Lung microvascular endothelial cell (primary cell): ENCODE results near the gene SPRING1. TPM values are rescaled to one million over a fixed set of nuclear protein-coding genes. Genes with fewer than 3 reads are reported as not detected.
A peak's percentile ranks its signal among the peaks of the same experiment; 100 is the strongest.

Source experiments
- DNase-seq, 2 donors: peaks; one replicate each; pipeline versions ENCODE4 v3.0.0 to v3.0.0-alpha.2; 2010; ENCODE audit warnings: low read depth in 2 of 2
- total RNA-seq: library from RNA; depleted of rRNA; stranded (reverse); fragments of >200 nt; gene quantifications from 2 replicates; pipeline ENCODE4 v1.2.1, GENCODE V29; 2014

SPRING1 gene
- total RNA-seq, 1 donor from 2014 or later: 24.4 TPM

DNA sequence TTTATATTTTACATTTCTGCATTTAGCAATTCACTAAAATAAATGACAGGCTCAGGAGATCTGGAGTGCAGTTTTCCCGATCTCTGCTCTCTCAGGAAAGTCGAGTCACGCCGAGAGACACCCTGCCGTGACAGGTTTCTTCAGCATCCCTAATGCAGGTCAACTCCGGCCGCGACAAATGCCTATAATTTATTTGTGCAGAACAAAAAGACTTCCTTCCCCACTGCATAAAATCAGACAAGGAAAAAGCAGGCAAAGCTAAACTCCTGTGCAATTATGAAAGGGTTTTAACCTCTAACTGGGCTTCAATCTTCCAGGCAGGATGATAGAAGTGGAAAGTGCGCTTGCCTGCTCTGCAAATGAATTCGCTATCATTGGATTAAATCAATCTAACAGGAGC, 28.1 kb downstream of the SPRING1 start:
- no peak for DNase-seq

DNA sequence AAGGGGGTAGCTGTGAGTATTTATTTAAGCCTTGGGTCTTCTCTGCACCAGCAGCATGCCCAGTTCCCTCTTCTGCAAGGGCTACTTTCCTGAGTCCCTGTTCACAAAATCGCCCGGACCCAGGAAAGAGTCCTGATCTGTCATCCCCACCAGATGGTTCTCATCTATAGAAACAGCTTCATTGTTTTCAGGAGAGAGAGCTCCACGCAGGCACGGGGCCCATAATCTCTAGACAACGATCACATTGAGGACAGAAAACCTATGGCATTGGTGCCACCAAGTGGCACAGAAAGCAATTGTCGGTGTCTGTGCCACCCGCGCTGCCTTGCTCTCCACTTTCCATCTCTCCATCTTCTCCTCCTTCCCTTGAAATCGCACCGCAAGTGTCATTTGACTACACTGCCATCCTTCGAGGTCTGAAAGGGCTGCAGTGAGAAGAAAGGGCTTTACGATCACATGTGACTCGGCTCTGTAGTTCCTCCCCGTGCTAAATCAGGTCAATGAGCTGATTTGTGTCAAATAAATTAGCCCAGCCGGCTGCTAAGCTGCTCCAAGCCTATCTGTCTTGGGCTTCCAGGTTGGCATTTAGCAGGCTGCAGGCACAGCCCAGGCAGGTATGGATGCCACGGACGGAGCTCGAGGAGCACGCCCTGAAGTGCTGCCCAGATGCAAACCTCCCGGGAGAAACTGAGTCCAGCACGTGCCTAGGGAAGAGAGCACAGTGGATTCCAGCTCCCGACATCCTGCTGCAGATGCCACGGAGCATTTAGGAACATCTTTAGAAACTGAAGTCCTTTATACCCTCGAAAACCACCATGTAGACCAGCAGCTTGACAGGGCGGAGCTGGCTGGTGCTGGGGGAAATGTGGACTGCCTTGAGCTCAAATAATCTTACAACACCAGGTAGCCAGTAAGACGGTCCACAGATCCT, 28.8 kb downstream of the SPRING1 start:
- DNase-seq: peak; percentile 57 to 77

DNA sequence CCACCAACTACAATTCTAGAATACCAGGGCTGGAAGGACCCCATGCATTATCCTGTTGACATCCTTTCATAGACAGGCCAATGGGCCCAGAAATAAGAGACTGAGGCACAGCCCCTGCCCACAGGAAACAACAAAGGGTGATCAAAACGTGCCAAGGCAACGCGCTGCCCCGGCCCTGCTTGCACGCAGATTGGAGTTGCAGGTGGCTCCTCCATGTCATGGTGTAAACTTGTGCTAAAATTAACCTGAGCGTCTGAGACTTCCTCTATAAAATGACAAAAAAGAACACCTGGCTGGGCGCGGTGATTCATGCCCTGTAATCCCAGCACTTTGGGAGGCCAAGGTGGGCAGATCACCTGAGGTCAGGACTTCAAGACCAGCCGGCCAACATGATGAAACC, 30.1 kb downstream of the SPRING1 start:
- DNase-seq: no peak

DNA sequence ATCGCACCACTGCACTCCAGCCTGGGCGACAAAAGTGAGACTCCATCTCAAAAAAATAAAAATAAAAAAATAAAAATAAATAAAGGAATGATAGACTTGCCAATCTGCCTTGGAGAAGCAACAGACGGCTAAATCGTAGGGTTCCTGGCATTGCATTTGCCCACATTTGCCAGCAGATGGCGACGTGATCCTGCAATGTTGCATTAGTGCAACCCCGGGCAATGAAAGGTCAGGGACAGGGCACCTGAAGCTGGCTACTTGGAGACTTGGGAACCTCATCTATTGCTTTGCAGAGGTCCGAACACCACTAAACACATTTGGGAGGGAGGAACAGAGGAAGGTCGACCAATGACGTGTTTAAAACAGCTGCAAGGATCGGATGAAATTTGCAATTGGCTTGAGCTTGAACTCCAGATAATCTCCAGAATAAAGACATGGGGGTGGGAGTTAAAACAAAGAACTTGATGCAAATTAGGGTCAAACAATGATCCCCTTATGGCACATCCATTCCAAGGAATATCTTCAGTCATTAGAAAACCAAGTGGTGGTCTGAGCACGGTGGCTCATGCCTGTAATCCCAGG, 34.6 kb downstream of the SPRING1 start:
- peak; percentile 70 to 73 for DNase-seq

DNA sequence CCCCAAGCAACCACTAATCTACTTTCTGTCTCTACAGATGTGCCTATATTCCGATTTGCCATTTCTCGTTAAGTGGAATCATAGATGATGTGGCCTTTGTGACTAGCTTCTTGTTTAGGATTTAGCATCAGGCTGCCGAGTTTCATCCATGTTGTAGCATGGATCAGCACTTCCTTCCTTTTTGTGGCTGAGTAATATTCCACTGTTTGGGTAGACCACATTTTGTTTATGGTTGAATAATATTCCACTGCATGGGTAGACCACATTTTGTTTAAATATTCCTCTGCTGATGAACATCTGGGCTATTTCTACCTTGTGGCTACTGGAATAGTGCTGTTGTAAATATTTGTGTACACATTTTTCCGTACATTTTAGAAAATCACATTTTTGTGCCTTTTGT, 36.4 kb downstream of the SPRING1 start:
- no peak for DNase-seq

DNA sequence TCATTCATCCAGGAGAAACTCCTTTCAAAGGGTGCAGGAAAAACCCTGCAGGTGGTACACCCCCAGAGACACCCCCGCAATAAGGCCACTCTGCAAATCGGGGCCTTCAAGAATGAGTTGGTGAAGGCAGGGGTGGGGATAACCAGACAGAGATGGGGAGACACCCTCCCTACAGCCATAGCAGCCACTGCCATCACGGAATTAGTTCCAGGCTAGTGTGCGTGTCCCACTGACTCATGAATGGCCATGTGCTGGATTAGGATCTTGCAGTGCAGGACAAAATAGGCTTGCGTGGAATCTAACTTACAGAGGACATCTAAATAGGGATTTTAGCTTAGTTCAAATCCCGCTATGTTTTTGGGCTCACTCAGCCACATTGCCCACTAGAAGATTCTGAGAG, 37.8 kb downstream of the SPRING1 start:
- no peak for DNase-seq

DNA sequence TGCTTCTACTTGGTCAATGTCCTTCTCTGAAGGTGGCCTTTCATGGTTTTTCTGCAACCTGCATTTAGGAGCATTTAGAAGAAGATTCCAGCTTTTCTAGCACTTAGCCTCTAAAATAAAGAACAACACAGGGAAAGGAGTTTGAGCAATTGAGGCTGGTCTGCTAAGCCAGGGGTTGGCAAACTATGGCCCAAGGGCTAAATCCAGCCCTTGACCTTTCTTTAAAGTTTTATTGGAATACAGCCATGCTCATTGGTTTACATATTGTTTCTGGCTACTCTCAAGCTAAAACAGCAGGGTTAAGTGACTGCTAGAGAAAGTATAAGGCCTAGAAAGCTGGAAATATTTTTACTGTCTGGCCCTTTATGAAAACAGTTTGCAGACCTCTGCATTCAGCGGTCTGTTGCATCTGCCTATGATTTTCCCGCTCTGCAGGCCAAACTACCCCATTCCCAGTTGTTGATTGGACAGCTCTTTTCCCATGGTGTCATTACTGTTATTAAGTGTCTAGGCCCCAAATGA, 39.3 kb downstream of the SPRING1 start:
- DNase-seq: no peak

DNA sequence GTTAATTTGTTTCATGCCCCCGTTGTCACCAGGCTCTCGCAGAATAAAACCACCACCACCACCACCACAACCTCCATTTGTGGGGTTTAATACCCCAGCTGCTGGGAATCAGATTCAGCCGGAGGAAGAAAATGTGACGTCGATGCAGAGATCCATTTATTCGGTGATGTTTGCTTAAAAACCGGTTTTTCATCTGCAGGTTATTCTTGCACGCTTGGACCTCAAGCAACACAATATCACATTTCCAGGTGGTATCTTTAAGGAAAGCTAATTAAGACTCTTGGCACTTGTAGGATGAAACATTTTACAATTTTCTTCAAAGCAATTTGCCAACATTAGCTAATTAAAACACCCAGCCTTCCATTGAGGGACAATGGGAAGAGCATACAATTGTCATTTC, 39.8 kb downstream of the SPRING1 start:
- no peak for DNase-seq

DNA sequence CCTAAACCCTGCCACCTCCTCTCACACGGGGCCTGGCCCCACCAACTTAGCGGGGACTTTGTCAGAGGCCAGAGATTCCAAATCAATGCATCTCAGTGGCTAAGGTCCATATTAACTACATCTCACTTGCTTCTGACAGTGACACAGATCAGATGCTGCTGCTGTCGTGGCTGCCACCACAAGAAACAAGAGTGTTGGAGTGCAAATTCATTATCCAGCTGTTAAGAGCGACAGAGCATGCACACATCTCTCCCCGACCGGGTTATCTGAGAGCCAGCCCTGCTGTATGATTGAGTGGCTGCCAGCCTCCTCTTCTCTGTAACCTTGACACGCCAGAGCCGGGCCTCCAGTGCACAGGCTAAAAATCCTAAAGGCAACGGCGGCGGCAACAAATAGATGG, 40.2 kb downstream of the SPRING1 start:
- DNase-seq: no peak

DNA sequence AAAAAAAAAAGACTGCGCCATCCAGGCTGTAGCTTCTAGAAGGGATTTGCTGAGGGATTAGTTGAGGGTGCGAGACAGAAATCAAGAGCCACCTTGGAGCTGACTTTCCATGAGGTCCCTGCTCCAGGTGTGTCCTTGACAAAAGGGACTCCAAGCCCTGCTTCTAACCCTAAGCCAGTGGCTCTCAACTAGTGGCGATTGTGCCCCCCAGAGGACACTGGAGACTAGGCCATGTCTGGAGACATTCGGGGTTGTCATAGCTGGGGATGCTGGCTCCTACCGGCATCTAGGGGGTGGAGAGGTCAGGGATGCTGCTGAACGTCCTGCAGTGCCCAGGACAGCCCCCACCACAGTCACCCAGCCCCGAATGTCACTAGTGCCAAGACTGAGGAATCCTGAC, 40.6 kb downstream of the SPRING1 start:
- peak; percentile 44 to 63 for DNase-seq

DNA sequence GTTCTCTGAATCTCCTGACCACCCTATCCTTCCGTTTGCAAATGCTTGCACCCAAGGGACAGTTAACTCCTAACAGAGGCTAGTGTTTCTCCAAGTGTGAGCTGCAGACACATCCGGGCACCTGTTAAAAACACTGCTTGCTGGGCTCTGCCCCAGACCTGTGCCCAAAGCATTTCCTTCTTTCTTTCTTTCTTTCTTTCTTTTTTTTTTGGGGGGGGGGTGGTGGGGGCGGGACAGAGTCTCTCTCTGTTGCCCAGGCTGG, 42.5 kb downstream of the SPRING1 start:
- DNase-seq: no peak

DNA sequence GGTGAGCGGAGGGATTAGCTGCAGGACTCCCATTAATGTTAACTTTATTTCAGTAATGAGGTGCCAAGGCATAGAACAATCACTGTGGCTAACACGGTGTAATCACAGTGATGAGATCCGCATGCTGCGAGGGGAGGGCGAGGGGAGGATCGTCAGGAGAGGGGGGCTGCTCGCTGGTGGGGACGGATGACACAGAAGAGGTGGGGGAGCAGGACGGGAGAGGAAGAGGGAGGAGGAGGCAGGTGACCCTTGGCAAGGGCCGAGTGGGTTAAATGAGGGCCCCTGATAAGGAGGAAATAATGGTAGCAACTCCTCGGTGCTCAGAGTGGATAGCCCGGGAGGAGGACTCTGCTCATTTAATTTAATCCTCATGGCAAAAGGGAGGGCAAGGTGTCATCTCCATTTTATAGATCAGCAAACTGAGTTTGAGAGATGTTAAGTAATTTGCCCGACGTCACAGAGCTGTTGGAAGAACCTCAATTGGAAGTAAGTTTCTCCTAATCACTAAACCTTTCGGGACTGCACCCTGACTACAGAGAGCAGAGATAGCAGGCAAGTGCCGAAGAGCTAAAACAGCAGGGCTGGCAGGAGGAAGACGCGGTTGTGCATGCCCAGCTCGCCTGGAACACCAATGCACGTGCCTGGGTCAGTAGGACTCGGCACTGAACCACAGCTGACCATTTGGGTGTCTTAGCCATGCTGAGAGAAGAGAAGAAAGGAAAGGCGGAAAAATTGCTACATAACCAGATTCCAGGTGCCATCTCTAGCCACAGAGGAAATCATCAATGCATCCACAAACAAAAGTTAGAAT, 43.0 kb downstream of the SPRING1 start:
- no peak for DNase-seq

DNA sequence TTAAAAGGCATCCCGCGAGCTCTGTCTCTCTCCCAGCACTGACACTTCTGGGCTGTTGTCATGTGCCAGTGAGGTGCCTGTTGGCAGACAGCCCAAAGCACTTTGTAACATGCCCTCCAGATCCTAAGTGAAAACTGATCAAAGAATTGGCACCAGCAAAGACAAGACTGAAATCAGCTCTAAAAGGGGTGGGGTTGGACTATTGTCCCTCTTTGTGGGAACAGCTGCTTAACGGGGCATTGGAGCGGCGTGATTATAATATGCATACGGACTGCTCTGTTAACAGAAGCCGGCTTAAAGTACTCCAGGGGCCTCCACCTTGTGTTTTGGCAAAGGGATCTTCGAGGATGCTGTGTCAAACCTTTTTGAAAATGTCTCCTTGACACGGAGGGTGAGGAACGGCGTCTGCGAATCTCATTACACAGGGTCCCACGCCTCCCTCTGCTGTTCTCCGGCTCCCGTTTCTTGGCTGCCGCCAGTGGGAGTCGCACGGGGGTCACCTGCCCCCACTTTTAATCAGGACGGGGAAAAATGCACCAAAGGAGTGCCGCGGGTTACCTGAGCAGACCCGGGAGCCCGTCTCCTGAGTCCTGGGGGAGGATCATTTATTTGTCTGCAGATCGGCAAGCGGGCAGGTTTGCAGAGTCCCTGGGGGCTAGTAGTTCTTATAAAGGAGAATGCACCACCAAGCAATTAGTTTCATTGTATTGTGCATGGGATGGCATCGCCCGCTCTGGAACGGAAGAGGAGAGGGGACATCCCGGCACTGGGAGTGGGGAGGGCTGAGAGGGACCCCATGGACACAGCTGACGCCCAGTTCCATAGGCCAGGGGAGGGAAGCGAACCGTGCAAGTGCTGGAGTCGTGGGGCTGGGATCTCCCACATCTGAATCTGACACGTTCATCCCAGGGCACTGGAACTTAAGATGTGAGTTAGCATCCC, 44.3 kb downstream of the SPRING1 start:
- peak in 1 of 2 donors; percentile 34 for DNase-seq

DNA sequence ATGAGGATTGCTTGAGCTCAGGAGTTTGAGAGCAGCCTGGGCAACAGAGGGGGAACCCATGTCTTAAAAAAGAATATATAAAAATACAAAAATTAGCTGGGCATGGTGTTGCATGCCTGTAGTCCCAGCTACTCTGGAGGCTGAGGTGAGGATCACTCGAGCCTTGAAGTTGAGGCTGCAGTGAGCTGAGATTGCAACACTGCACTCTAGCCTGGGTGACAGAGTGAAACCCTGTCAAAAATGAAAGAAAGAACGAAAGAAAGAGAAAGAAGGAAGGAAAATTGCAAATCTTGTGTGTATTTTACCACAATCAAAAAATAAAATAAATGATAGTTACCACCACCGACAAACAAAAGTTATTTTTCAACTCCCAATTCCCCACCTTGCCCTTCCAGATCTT, 45.3 kb downstream of the SPRING1 start:
- no peak for DNase-seq

DNA sequence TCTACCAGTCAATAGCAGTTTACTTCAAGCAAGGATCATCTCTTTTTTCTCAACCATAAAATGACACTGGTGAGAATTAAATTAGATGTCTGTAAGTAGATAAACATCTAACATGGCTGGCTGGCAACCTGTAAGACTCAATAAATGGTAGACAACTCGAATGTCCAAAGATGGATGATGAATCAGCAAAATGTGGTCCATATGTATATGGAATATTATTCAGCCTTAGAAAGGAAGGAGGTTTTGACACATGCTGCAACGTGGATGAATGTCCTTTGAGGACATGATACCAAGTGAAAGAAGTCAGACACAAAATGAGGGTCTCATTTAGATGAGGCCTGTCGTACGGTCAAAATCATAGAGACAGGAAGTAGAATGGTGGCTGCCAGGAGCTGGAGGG, 46.2 kb downstream of the SPRING1 start:
- DNase-seq: no peak

DNA sequence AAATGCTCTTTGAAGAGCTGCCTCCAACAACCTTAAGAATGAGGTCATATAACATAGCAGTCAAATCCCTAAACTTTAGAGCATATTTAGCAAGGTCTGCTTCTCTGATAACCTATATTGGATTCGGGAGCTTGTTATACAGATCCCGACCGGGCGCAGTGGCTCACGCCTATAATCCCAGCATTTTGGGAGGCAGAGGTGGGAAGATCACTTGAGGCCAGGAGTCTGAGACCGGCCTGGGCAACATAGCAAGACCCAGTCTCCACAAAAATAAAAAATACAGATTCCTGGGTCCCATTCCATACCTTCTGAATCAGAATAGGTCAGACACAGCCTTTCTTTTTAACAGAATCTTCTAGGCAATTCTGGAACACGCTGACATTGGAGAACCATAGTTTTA, 46.7 kb downstream of the SPRING1 start:
- no peak for DNase-seq

DNA sequence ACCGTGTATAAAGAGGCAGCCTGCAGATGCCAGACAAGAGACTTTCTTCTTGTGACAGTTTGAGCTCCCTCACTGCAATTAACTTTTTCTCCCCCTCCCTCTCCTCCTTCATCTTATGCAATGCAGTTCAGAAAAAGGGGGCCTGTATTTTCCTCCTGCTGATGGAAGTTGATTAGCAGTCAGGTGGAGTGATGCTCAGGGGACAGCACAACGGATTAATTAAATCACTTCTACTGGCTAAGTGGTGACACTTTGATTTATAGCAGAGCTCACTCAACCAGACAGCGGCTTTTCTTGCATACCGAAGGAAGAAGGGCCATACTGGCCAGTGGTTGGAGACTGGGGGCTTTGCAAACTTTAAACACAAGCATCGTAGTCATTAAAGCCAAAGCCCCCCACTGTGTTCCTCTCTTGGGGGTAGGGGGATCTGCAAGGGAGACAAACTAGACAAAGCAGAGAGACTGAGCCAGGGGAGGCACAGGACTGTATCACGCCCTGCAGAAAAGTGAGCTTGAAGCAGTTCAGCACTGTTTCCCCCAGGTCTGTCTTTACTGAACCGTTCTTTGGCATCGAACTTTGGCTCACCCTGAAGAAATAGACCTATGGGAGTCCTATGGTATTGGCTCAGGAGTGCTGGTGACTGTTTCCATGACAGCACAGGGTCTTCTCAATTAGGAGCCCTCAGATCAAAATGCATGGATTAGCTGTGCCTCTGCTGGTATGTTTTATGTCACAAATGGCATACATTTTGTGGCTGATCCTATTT, 47.7 kb downstream of the SPRING1 start:
- no peak for DNase-seq

DNA sequence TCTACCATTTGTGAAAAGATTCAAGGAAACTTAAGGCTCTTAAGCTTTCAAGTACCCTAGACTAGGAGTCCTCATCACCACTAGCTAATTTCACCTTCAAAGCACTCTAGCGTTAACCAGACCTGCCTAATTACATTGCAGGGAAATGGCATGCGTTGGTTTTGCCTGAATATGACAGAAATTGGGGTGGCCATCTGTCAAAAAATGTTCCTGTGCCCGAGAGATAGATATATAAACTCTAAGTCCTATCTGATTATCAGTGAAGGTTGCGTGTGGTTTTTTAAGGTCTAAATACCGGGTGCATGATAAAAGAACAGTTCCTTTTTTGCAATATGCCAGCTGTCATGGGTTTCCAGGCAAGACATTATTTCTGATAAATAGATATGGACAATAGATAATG, 48.3 kb downstream of the SPRING1 start:
- no peak for DNase-seq
